K562 (cell line): ENCODE results near the gene CNTN5. TPM values are rescaled to one million over a fixed set of nuclear protein-coding genes. Genes with fewer than 3 reads are reported as not detected.

Experiments
- ASH1L ChIP-seq: fragments of 450-650 bp; IDR thresholded peaks from 2 replicates; pipeline ENCODE4 v1.6.1; 2018; ENCODE audit warnings: borderline replicate concordance, mild to moderate bottlenecking, low read depth; ENCODE audit not compliant: partially characterized antibody
- FOXP4 ChIP-seq: sonication (generic); formaldehyde crosslinking; IDR thresholded peaks from 2 replicates; pipeline ENCODE4 v1.8.0; 2022; ENCODE audit warnings: mild to moderate bottlenecking, missing genetic modification reagents, borderline replicate concordance
- LCOR ChIP-seq: sonication (generic); formaldehyde crosslinking; IDR thresholded peaks from 2 replicates; pipeline ENCODE4 v1.8.0; 2022; ENCODE audit warnings: mild to moderate bottlenecking, missing genetic modification reagents
- MCM5 ChIP-seq: fragments of 450-650 bp; IDR thresholded peaks from 2 replicates; pipeline ENCODE4 v1.6.1; 2016; ENCODE audit warnings: low read depth
- SAP30 ChIP-seq: fragments of 200-600 bp; sonication (generic); IDR thresholded peaks from 2 replicates; pipeline ENCODE4 v1.6.1; 2012; ENCODE audit warnings: borderline replicate concordance, low read depth, mild to moderate bottlenecking, moderate library complexity, low read length, control low read depth, inconsistent platforms; ENCODE audit not compliant: insufficient read depth, poor library complexity, severe bottlenecking
- SRSF3 ChIP-seq: fragments of 200-400 bp; formaldehyde crosslinking; IDR thresholded peaks from 2 replicates; pipeline ENCODE4 v1.6.1; 2016; ENCODE audit warnings: mild to moderate bottlenecking, low read length, moderate library complexity; ENCODE audit not compliant: insufficient read depth
- UBTF ChIP-seq, 2 experiments: IDR thresholded peaks; 2 replicates each; pipeline ENCODE4 v1.6.1; 2012; ENCODE audit warnings: improper control_type of control experiment in 2 of 2, low read depth in 2 of 2, low read length in 2 of 2, borderline replicate concordance in 1 of 2
- ZNF12 ChIP-seq: sonication (generic); formaldehyde crosslinking; IDR thresholded peaks from 2 replicates; pipeline ENCODE4 v1.4.0; 2020; ENCODE audit warnings: mild to moderate bottlenecking, missing genetic modification reagents
- polyA plus RNA-seq, 8 experiments: library from polyadenylated mRNA; depleted of rRNA in 4 of 8; stranded (reverse) in 5 of 8; unstranded in 3 of 8; fragments of >200 nt; fragmentation: Nextera tagmentation in 2 of 8; fragmentation: Illumina TruSeq in 1 of 8; extraction: Ambion mirVana in 2 of 8; extraction: Trizol in 1 of 8; gene quantifications; 2 replicates each; pipeline versions ENCODE4 v1.2.1 to v1.2.3, GENCODE V29; 2011 to 2014; ENCODE audit warnings: inconsistent platforms in 1 of 8, missing spikeins in 1 of 8
- total RNA-seq, 7 experiments: library from RNA; depleted of rRNA in 6 of 7; stranded (reverse); fragments of >200 nt in 6 of 7; fragmentation: Illumina TruSeq in 2 of 7; extraction: Trizol in 2 of 7; gene quantifications; 2 replicates each; pipeline versions ENCODE4 v1.2.1 to v1.2.3, GENCODE V29; 2011 to 2021; ENCODE audit warnings: low replicate concordance in 1 of 7

CNTN5 gene
- total and polyA plus RNA-seq, 9 of the 15 experiments (the other 6 are each of a cell fraction or from before 2014, with no cell fraction given): 0.03 TPM; not detected in 8

DNA sequence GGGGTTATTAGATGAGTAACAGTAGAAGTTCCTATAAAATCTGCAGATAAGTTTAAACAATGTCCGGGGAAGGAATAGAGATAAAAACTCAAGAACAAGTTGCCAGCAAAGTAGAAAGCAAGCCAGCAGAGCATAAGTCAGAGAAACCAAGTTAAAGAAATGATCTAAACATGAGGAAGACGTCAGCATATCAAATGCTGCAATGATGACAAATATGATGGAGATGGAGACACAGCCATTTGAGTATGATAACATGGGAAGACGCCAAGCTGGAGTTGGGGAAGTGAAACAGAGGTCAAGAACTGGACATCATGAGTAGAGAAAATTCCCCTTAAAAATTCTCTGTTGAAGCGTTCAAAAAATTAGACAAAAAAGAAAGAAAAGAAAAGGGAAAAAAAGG is 571.5 kb downstream of the CNTN5 start (continued):
- TF ChIP-seq UBTF (IDR thresholded peaks at IDR 0.05; ENCODE audit: borderline replicate concordance in 1 of 2, low read depth in 2 of 2, low read length in 2 of 2): no peak
- TF ChIP-seq MCM5: no peak
- no peak for TF ChIP-seq SAP30
- no peak for TF ChIP-seq FOXP4 (CRISPR knock-in tag)
- TF ChIP-seq SRSF3: no peak
- no peak for TF ChIP-seq LCOR (CRISPR knock-in tag)
- no peak for TF ChIP-seq ASH1L
- TF ChIP-seq ZNF12: no peak
